ENCODE results near the gene ALLC.

DNA sequence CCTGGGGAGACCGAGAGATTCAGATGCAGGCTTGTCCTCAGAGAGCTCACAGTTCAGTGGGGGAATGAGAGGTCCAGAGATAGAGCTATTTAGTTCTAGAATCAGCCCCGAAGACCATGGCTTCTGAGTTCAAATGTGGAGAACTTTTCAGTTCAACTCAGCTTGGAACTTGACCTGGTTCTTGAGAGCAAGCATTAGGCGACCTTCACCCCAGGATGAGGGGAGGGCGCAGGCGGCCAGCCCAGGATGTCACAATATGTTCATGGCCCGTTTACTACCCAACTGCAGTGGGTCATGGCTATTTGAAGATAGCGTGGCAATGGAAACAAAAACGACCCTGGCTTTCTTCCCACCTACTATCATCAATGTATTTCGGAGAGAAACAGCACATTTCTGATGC is 79.1 kb downstream of the ALLC start:
- no peak for TF ChIP-seq POLR2A (IDR thresholded peaks at IDR 0.05; ENCODE audit: low read length)
- TF ChIP-seq, protein P1, sequence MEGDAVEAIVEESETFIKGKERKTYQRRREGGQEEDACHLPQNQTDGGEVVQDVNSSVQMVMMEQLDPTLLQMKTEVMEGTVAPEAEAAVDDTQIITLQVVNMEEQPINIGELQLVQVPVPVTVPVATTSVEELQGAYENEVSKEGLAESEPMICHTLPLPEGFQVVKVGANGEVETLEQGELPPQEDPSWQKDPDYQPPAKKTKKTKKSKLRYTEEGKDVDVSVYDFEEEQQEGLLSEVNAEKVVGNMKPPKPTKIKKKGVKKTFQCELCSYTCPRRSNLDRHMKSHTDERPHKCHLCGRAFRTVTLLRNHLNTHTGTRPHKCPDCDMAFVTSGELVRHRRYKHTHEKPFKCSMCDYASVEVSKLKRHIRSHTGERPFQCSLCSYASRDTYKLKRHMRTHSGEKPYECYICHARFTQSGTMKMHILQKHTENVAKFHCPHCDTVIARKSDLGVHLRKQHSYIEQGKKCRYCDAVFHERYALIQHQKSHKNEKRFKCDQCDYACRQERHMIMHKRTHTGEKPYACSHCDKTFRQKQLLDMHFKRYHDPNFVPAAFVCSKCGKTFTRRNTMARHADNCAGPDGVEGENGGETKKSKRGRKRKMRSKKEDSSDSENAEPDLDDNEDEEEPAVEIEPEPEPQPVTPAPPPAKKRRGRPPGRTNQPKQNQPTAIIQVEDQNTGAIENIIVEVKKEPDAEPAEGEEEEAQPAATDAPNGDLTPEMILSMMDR (IDR thresholded peaks at IDR 0.05) = no peak
- TF ChIP-seq EHMT2 (IDR thresholded peaks at IDR 0.05; ENCODE audit: low read depth) = no peak

All from A549 (cell line).